GM12891 (cell line): Measurements from ENCODE around the gene PRLR.
"Not testable (repeated sequence)": the region's sequence is repeated elsewhere in the genome, so short reads cannot be mapped to it uniquely, and the experiment has no call there.

Experiments used
- DNase-seq: peaks from one replicate; pipeline ENCODE4 v3.0.0; 2011; ENCODE audit warnings: low spot score; ENCODE audit not compliant: insufficient read length
- FAIRE-seq: peaks from 2 replicates; lab custom pipeline; 2011; peaks lifted over from hg19 to GRCh38; lab: Jason Lieb, UNC
- PAX5 ChIP-seq: IDR thresholded peaks from 2 replicates; pipeline ENCODE4 v1.6.1; 2011; ENCODE audit warnings: low read length, moderate library complexity, mild to moderate bottlenecking; ENCODE audit not compliant: insufficient read depth, severe bottlenecking
- POLR2A ChIP-seq: IDR thresholded peaks from 2 replicates; pipeline ENCODE4 v1.6.1; 2011; ENCODE audit warnings: low read depth, low read length, control low read depth
- POLR2AphosphoS5 ChIP-seq: IDR thresholded peaks from 2 replicates; pipeline ENCODE4 v1.6.1; 2011; ENCODE audit warnings: low read depth, low read length, control low read depth
- POU2F2 ChIP-seq: IDR thresholded peaks from 2 replicates; pipeline ENCODE4 v1.6.1; 2011; ENCODE audit warnings: low read depth, mild to moderate bottlenecking, control low read depth, low read length, moderate library complexity
- SPI1 ChIP-seq: IDR thresholded peaks from 2 replicates; pipeline ENCODE4 v1.6.1; 2011; ENCODE audit warnings: low read depth, low read length, control low read depth
- TAF1 ChIP-seq: IDR thresholded peaks from 2 replicates; pipeline ENCODE4 v1.6.1; 2011; ENCODE audit warnings: low read depth, low read length, control low read depth

PRLR gene

GRCh38 chr5:35246900-35247647 is 16.8 kb upstream of the PRLR start:
- DNase-seq: no peak
- TF ChIP-seq POLR2A: no peak
- TF ChIP-seq POLR2AphosphoS5: no peak
- no peak for TF ChIP-seq SPI1
- no peak for TF ChIP-seq TAF1
- TF ChIP-seq POU2F2: no peak
- no peak for TF ChIP-seq PAX5
- FAIRE-seq: no peak

DNA sequence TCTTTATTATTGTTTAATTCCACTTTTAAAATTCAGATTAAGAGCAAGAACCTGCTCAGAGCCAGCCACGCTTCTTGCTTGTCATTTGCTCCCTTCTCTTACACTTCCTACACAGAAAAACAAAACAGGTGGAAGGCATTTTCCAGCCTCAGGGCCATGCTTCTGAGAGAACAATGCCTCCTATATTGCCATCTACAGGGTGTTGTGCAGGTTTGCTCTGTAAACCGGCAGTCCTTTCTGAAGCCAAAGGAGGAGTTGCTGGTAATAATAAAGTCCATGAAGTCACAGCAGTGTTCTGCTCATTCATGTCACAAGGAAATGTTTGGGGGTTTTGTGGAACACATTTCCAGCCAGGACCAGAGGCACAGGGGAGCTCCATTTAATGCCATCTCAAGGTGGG is 16.1 kb upstream of the PRLR start:
- no peak for DNase-seq
- TF ChIP-seq SPI1: no peak
- TF ChIP-seq POLR2A: no peak
- TF ChIP-seq POU2F2: no peak
- TF ChIP-seq TAF1: no peak
- no peak for TF ChIP-seq POLR2AphosphoS5
- TF ChIP-seq PAX5: no peak
- no peak for FAIRE-seq

DNA sequence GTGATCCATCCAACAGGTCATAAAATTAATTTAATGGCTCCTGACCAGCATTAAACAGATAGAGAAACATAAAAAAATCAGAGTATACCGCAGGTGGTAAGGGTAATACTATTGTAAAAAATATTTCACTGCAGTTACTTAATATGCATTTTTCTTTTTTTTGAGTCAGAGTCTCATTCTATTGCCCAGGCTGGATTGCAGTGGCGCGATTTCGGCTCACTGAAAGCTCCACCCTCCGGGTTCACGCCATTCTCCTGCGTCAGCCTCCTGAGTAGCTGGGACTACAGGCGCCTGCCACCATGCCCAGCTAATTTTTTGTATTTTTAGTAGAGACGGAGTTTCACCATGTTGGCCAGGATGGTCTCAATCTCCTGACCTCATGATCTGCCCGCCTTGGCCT is 15.1 kb upstream of the PRLR start:
- not testable (repeated sequence) for DNase-seq, FAIRE-seq

DNA sequence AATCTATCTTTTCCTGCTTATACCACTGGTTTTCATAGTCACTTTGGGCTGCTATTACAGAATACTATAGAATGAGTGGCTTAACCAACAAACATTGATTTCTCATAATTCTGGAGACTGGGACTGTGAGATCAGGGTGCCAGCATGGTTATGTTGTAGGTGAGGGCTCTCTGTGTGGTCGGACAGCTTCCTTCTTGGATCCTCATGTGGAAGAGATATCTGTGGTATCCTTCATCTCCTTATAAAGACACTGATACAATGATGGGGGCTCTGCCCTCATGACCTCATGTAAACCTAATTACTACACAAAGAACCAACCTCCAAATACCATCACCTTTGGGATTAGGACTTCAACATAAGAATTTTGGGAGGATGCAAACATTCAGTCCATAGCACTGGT is 13.9 kb upstream of the PRLR start:
- FAIRE-seq (no peak), DNase-seq (no peak)
- TF ChIP-seq POU2F2 (no peak), PAX5 (no peak), POLR2AphosphoS5 (no peak), SPI1 (no peak), TAF1 (no peak), POLR2A (no peak)

GRCh38 chr5:35242702-35243258 is 12.5 kb upstream of the PRLR start:
- FAIRE-seq (no peak), DNase-seq (no peak)
- TF ChIP-seq TAF1 (no peak), POU2F2 (no peak), PAX5 (no peak), POLR2A (no peak), SPI1 (no peak), POLR2AphosphoS5 (no peak)

DNA sequence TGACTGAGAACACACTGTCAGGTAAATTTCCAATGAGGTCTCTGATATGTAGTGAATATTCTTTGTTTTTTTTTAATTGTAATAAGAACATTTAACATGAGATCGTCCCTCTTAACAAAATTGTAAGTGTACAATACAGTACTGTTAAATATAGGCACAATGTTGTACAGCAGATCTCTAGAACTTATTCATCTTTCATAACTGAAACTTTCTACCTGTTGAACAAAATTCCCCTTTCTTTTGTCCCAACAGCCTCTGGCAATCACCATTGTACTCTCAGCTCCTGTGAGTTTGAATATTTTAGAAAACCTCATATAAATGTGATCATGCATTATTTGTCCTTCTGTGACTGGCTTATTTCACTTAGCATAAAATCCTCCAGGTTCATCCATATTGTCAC is 10.6 kb upstream of the PRLR start:
- DNase-seq (no peak), FAIRE-seq (no peak)
- TF ChIP-seq POLR2A (no peak), POU2F2 (no peak), TAF1 (no peak), POLR2AphosphoS5 (no peak), SPI1 (no peak), PAX5 (no peak)

DNA sequence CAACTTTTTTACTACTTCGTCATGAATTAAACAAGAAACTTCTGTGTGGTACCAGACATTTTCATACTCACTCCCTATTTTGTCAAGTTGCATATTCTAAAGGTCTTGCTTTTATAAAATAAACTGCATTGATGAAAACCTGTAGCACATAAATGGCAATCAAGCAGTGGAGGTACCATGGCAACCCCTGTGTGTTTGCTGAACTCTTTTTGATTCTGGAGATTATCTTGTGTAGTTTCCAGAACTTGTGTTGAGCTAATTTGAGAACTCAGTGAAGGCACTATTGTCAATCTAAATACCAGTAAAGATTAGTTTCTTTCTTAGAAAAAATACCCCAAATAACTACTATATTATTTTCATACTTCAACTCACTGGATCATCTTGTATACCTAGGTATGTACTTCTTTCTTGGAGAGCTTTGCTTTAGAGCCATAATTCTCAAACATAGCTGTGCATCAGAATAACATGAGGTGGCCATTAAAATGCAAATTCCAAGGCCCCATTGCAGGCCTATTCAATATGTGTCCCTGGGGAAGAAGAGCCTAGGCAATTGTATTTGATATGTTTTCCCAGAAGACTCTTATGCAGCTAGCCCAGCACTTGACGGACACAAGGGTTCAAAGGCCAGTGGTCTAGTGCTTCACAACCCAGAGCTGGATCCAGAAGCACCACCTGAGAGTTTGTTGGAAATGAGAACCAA is 9.8 kb upstream of the PRLR start:
- no peak for FAIRE-seq
- TF ChIP-seq TAF1 (no peak), PAX5 (no peak), POU2F2 (no peak), POLR2AphosphoS5 (no peak), POLR2A (no peak), SPI1 (no peak)

GRCh38 chr5:35239476-35239875 is 9.2 kb upstream of the PRLR start:
- TF ChIP-seq POLR2A: no peak
- no peak for TF ChIP-seq TAF1
- TF ChIP-seq SPI1: no peak
- no peak for TF ChIP-seq POLR2AphosphoS5
- no peak for TF ChIP-seq PAX5
- TF ChIP-seq POU2F2: no peak
- no peak for DNase-seq
- FAIRE-seq: no peak

More for the DNA sequence above, 9.8 kb upstream of the PRLR start:
- DNase-seq: no peak

DNA sequence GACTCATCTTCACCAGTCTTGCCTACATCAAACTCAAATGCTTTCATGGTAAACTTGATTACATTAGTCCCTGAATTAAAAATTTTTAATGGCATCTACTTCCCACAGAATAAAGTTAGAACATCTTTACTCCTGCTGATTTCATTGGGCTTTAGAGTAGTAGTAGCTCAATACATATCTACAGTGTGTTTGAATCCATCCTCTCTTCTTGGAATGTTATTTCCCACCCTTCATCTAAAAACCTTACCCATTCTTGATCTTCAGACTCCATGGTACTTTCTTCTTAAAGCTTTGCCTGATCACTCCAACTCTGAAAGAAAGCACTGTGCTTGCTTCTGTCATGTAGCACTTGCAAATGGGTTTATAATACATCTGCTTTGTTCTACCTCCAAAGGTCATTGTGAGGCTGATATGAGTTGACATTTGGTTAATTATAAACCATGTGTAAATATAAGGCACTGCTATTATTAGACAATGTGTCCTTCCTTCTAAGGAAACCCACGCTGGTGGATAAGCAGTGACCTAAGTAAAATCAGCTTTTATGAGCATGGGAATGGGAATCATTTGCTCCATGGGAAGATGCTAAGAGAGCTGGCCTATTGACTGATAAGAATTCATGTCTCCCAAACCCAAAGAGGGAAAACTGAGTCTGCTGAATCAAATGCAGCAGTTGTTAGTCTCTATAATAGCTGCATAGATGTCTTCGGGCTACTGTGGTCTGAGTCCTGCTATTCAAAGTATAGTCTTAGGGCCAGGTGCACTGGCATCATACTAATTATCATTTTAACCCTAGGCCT is 7.5 kb upstream of the PRLR start:
- no peak for TF ChIP-seq TAF1
- no peak for TF ChIP-seq PAX5
- no peak for TF ChIP-seq POLR2AphosphoS5
- TF ChIP-seq POU2F2: no peak
- TF ChIP-seq SPI1: no peak
- no peak for TF ChIP-seq POLR2A
- no peak for DNase-seq
- no peak for FAIRE-seq

GRCh38 chr5:35236770-35237169 is 6.5 kb upstream of the PRLR start:
- TF ChIP-seq SPI1 (no peak), TAF1 (no peak), PAX5 (no peak), POLR2AphosphoS5 (no peak), POU2F2 (no peak), POLR2A (no peak)
- no peak for FAIRE-seq
- no peak for DNase-seq
